ENCODE data around the gene GPR78.

The GPR78 gene

GRCh38 chr4:8582436-8582835 lies 2.2 kb downstream of the GPR78 start:
- no peaks in the 10 kb centered on the region for H3K36me3 ChIP-seq (ENCODE audit: insufficient read depth, low read length)
- H3K4me2 ChIP-seq (ENCODE audit: insufficient read depth, low read length) = no peak overlapping the region
- no peaks in the 10 kb centered on the region for H3K27me3 ChIP-seq (ENCODE audit: insufficient read depth, low read length, poor library complexity)
- DNase-seq = no peak
- no peak overlapping the region for H3K27ac ChIP-seq (ENCODE audit: low read length)
- no peak overlapping the region for H3K4me3 ChIP-seq (ENCODE audit: low read depth in 1 of 2, low read length in 2 of 2)
- no peaks in the 10 kb centered on the region for H3K4me1 ChIP-seq (ENCODE audit: insufficient read depth, low read length)
- H3K9ac ChIP-seq (ENCODE audit: low read depth, low read length) = no peak overlapping the region
- no peaks in the 10 kb centered on the region for H3K9me3 ChIP-seq (ENCODE audit: insufficient read depth, low read length, severe bottlenecking)
- TF ChIP-seq CTCF (IDR thresholded peaks at IDR 0.05; ENCODE audit: borderline replicate concordance, extremely low read depth, low read length, poor library complexity, severe bottlenecking) = no peak
- no peak for TF ChIP-seq EZH2 (IDR thresholded peaks at IDR 0.05; ENCODE audit: borderline replicate concordance, low read depth, low read length, severe bottlenecking)
- H2AFZ ChIP-seq (ENCODE audit: low read depth, low read length) = no peak overlapping the region
- peaks cover 10% of the 10 kb centered on the region; the same call in 1 of the 2 replicates for H4K20me1 ChIP-seq (ENCODE audit: insufficient read depth, low read length)
- H3K79me2 ChIP-seq (ENCODE audit: insufficient read depth, low read length) = no peaks in the 10 kb centered on the region
- no peak for ATAC-seq (ENCODE audit: insufficient read depth, low read depth)

- no peak overlapping the region for H2AFZ ChIP-seq (ENCODE audit: low read depth, low read length)
- H3K27me3 ChIP-seq (ENCODE audit: insufficient read depth, low read length, poor library complexity) = no peaks in the 10 kb centered on the region
- no peaks in the 10 kb centered on the region for H3K36me3 ChIP-seq (ENCODE audit: insufficient read depth, low read length)
- H3K9ac ChIP-seq (ENCODE audit: low read depth, low read length) = no peak overlapping the region
- ATAC-seq (ENCODE audit: insufficient read depth, low read depth) (no peak), DNase-seq (no peak)
- no peaks in the 10 kb centered on the region for H3K4me1 ChIP-seq (ENCODE audit: insufficient read depth, low read length)
- no peaks in the 10 kb centered on the region for H3K79me2 ChIP-seq (ENCODE audit: insufficient read depth, low read length)
- no peak overlapping the region for H3K4me3 ChIP-seq (ENCODE audit: low read depth in 1 of 2, low read length in 2 of 2)
- H4K20me1 ChIP-seq (ENCODE audit: insufficient read depth, low read length) = peaks cover 10% of the 10 kb centered on the region; the same call in 1 of the 2 replicates
- no peak overlapping the region for H3K27ac ChIP-seq (ENCODE audit: low read length)
- no peak overlapping the region for H3K4me2 ChIP-seq (ENCODE audit: insufficient read depth, low read length)
- no peaks in the 10 kb centered on the region for H3K9me3 ChIP-seq (ENCODE audit: insufficient read depth, low read length, severe bottlenecking)
- no peak for TF ChIP-seq CTCF (IDR thresholded peaks at IDR 0.05; ENCODE audit: borderline replicate concordance, extremely low read depth, low read length, poor library complexity, severe bottlenecking)
- no peak for TF ChIP-seq EZH2 (IDR thresholded peaks at IDR 0.05; ENCODE audit: borderline replicate concordance, low read depth, low read length, severe bottlenecking)
Observed at GRCh38 chr4:8582941-8583654, 2.9 kb downstream of the GPR78 start.

- Histone ChIP-seq H3K9ac (ENCODE audit: low read depth, low read length) (no peak overlapping the region), H3K4me3 (ENCODE audit: low read depth in 1 of 2, low read length in 2 of 2) (no peak overlapping the region), H3K4me1 (ENCODE audit: insufficient read depth, low read length) (no peaks in the 10 kb centered on the region), H3K4me2 (ENCODE audit: insufficient read depth, low read length) (no peak overlapping the region), H3K79me2 (ENCODE audit: insufficient read depth, low read length) (no peaks in the 10 kb centered on the region), H3K9me3 (ENCODE audit: insufficient read depth, low read length, severe bottlenecking) (no peaks in the 10 kb centered on the region), H3K36me3 (ENCODE audit: insufficient read depth, low read length) (no peaks in the 10 kb centered on the region), H2AFZ (ENCODE audit: low read depth, low read length) (no peak overlapping the region), H3K27ac (ENCODE audit: low read length) (no peak overlapping the region), H4K20me1 (ENCODE audit: insufficient read depth, low read length) (peaks cover 8% of the 10 kb centered on the region; the same call in 1 of the 2 replicates), H3K27me3 (ENCODE audit: insufficient read depth, low read length, poor library complexity) (no peaks in the 10 kb centered on the region)
- no peak for TF ChIP-seq EZH2 (IDR thresholded peaks at IDR 0.05; ENCODE audit: borderline replicate concordance, low read depth, low read length, severe bottlenecking)
- ATAC-seq (ENCODE audit: insufficient read depth, low read depth) (no peak), DNase-seq (no peak)
Observed at GRCh38 chr4:8583655-8584025, 3.4 kb downstream of the GPR78 start.

- no peaks in the 10 kb centered on the region for H3K9me3 ChIP-seq (ENCODE audit: insufficient read depth, low read length, severe bottlenecking)
- DNase-seq (no peak), ATAC-seq (ENCODE audit: insufficient read depth, low read depth) (no peak)
- H3K79me2 ChIP-seq (ENCODE audit: insufficient read depth, low read length) = no peaks in the 10 kb centered on the region
- H3K27ac ChIP-seq (ENCODE audit: low read length) = no peak overlapping the region
- no peaks in the 10 kb centered on the region for H3K4me1 ChIP-seq (ENCODE audit: insufficient read depth, low read length)
- H2AFZ ChIP-seq (ENCODE audit: low read depth, low read length) = no peak overlapping the region
- no peak overlapping the region for H3K4me2 ChIP-seq (ENCODE audit: insufficient read depth, low read length)
- H3K4me3 ChIP-seq (ENCODE audit: low read depth in 1 of 2, low read length in 2 of 2) = no peak overlapping the region
- H3K9ac ChIP-seq (ENCODE audit: low read depth, low read length) = no peak overlapping the region
- H3K27me3 ChIP-seq (ENCODE audit: insufficient read depth, low read length, poor library complexity) = no peaks in the 10 kb centered on the region
- no peaks in the 10 kb centered on the region for H3K36me3 ChIP-seq (ENCODE audit: insufficient read depth, low read length)
- peaks cover 8% of the 10 kb centered on the region; the same call in 1 of the 2 replicates for H4K20me1 ChIP-seq (ENCODE audit: insufficient read depth, low read length)
- TF ChIP-seq CTCF (IDR thresholded peaks at IDR 0.05; ENCODE audit: borderline replicate concordance, extremely low read depth, low read length, poor library complexity, severe bottlenecking) = peak; percentile 25
- TF ChIP-seq EZH2 (IDR thresholded peaks at IDR 0.05; ENCODE audit: borderline replicate concordance, low read depth, low read length, severe bottlenecking) = no peak
Observed at GRCh38 chr4:8585186-8585585, 5.0 kb downstream of the GPR78 start.

All from DND-41 (cell line).